ENCODE measurements around the gene JPH2. TPM values are rescaled to one million over a fixed set of nuclear protein-coding genes. Genes with fewer than 3 reads are reported as not detected.
"Not testable (repeated sequence)": the region's sequence is repeated elsewhere in the genome, so short reads cannot be mapped to it uniquely, and the experiment has no call there.

JPH2 gene
- total RNA-seq, result under 1 TPM; 0.29 to 0.46 TPM

DNA sequence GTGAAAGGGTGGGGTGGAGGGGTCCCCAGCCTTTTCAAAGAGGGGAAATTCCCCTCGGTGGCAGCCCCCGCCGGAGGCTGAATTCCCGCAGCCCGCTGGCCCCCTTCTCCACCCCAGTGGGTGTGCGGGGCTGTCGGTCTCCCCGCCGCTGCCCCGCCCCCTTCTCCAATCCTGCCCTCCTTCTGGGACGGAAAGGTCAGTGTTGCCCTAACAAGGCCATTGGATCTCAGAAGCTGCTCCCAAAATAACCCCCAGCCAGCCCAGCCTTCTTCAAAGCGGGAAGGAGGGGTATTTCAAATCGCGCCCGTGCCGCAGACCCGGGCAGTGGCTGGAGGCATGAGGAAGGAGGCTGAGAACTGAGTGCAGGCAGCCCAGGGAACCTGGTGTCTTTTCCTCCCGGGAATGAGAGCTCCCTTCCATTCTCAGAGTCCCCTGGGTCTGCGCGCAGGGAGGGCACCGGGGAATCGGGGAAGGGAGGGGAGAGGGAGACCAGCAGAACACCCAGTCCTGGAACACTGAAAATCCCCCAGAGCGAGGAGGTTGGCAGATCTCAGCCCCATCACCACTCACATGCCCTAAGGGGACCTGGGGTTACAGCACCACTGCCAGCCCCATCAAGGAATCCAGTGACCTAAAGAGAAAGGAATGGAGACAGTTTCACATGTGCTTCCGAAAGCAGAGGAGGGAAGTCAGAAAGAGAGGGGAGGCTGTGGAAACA, at the start of gene JPH2:
Gene JPH2, minus strand, starts transcription at position 135 of the 718 bp plus-strand sequence. CDS start 483 bp downstream, outside the sequence.
- Mint-ChIP-seq H3K9me3 (no peaks in the 10 kb centered on the region), H3K27ac (no peak within 1 kb of the TSS), H3K4me3 (peak within 1 kb of the TSS; percentile 45 to 63), H3K36me3 (ENCODE audit: insufficient read depth in 2 of 2) (no peaks in the 10 kb centered on the region), H3K4me1 (ENCODE audit: low read depth) (peaks cover 10% of the 10 kb centered on the region), H3K27me3 (ENCODE audit: low read depth) (peaks cover 70% of the 10 kb centered on the region)
- ATAC-seq (replicated peaks in 1 of 2) (peak in 1 of 2 donors; percentile 7), DNase-seq (no peak)

DNA sequence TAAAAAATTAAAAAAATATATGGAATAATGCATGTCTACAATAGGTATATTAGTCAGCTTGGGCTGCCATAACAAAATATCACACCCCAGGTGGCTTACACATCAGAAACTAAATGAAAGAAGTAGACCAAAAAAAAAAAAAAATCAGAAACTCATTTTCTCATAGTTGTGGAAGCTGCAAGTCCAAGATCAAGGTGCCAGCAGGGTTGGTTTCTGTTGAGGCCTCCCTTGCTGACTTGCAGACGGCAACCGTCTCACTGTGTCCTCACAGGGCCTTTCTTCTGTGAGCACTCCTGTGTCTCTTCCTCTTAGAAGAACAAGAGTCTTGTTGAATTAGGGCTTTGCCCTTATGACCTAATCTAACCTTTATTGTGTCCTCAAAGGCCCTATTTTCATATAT, 48.7 kb upstream of the JPH2 start:
- no peak overlapping the region for H3K27ac Mint-ChIP-seq
- H3K4me1 Mint-ChIP-seq (ENCODE audit: low read depth), result peaks cover 7% of the 10 kb centered on the region
- H3K36me3 Mint-ChIP-seq (ENCODE audit: insufficient read depth in 2 of 2), result no peaks in the 10 kb centered on the region
- DNase-seq (no peak), ATAC-seq (replicated peaks in 1 of 2) (no peak)
- no peak overlapping the region for H3K4me3 Mint-ChIP-seq
- no peaks in the 10 kb centered on the region for H3K27me3 Mint-ChIP-seq (ENCODE audit: low read depth)
- H3K9me3 Mint-ChIP-seq, result no peaks in the 10 kb centered on the region

GRCh38 chr20:44234566-44235317, 47.8 kb upstream of the JPH2 start:
- peaks cover 7% of the 10 kb centered on the region for H3K4me1 Mint-ChIP-seq (ENCODE audit: low read depth)
- H3K9me3 Mint-ChIP-seq, result no peaks in the 10 kb centered on the region
- no peak overlapping the region for H3K27ac Mint-ChIP-seq
- DNase-seq, result no peak
- no peaks in the 10 kb centered on the region for H3K27me3 Mint-ChIP-seq (ENCODE audit: low read depth)
- H3K36me3 Mint-ChIP-seq (ENCODE audit: insufficient read depth in 2 of 2), result no peaks in the 10 kb centered on the region
- ATAC-seq (replicated peaks in 1 of 2), result no peak
- H3K4me3 Mint-ChIP-seq, result peak overlapping the region; percentile 5 to 7

DNA sequence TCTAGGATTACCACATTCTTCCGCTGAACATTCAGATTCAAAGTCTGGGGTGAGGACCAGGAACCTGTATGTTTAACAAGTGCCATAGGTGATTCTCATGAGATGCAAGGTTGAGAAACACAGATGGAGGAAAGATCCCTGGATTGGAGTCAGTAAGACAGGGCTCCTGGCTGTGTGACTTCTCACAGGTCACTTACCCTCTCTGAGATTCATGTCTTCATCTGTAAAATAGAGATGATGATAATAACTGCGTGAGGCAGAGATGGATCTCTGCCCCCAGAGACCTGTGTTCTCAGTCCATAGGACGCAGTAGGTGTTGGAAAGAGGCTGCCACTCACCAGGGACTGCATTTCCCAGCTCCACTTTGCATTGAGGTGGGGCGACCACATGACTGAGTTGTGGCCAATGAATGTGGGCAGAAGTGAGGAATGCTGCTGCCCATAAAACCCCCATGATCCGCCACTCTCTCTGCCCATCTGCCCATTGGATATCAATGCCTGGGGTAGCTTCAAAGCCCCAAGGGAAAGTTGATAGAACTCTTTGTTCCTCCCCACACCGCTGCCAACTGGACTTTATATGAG, 46.5 kb upstream of the JPH2 start:
- Mint-ChIP-seq H3K4me3 (no peak overlapping the region), H3K4me1 (ENCODE audit: low read depth) (peaks cover 7% of the 10 kb centered on the region), H3K27me3 (ENCODE audit: low read depth) (no peaks in the 10 kb centered on the region), H3K9me3 (no peaks in the 10 kb centered on the region), H3K36me3 (ENCODE audit: insufficient read depth in 2 of 2) (no peaks in the 10 kb centered on the region), H3K27ac (no peak overlapping the region)
- ATAC-seq (replicated peaks in 1 of 2) (no peak), DNase-seq (no peak)

- H3K27ac Mint-ChIP-seq; H3K36me3 Mint-ChIP-seq (ENCODE audit: insufficient read depth in 2 of 2); ATAC-seq (replicated peaks in 1 of 2); H3K4me1 Mint-ChIP-seq (ENCODE audit: low read depth); H3K9me3 Mint-ChIP-seq; H3K4me3 Mint-ChIP-seq; DNase-seq; H3K27me3 Mint-ChIP-seq (ENCODE audit: low read depth): not testable (repeated sequence)
These were observed 45.5 kb upstream of the JPH2 start for GRCh38 chr20:44232469-44232856.

DNA sequence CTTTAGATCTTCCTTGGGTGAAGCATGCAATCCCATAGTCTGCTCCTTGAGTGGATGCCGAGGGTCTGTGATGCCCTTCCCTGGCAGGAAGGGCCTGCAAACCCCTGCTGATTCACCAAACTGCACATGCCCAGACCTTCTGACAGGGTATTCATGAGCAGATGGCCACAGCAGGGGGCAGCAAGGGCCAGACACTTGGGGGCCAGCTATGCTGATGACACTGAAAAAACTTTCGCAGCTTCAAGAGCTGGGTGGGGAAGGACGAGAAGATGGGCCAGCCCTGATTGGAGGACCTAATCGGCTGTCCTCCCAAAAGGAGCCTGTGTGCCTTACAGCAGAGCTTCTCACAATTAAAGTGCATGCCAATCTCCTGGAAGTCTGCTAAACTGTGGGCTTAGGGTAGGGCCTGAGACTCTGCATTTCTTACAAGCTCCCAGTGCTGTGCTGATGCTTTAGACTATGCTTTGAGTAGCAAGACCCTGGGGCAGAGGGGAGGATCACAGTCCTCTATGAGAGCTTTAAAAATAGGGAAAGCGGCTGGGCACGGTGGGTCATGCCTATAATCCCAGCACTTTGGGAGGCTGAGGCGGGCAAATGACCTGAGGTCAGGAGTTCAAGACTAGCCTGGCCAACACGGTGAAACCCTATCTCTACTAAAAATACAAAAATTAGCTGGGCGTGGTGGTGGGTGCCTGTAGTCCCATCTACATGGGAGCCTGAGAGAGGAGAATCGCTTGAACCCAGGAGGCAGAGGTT, 44.9 kb upstream of the JPH2 start:
- H3K36me3 Mint-ChIP-seq (ENCODE audit: insufficient read depth in 2 of 2), result no peaks in the 10 kb centered on the region
- H3K9me3 Mint-ChIP-seq, result no peaks in the 10 kb centered on the region
- H3K4me3 Mint-ChIP-seq, result no peak overlapping the region
- no peaks in the 10 kb centered on the region for H3K27me3 Mint-ChIP-seq (ENCODE audit: low read depth)
- DNase-seq (no peak), ATAC-seq (replicated peaks in 1 of 2) (no peak)
- H3K27ac Mint-ChIP-seq, result no peak overlapping the region
- peaks cover 7% of the 10 kb centered on the region for H3K4me1 Mint-ChIP-seq (ENCODE audit: low read depth)

- H3K27ac Mint-ChIP-seq, result no peak overlapping the region
- H3K36me3 Mint-ChIP-seq (ENCODE audit: insufficient read depth in 2 of 2), result no peaks in the 10 kb centered on the region
- no peak overlapping the region for H3K4me3 Mint-ChIP-seq
- no peaks in the 10 kb centered on the region for H3K9me3 Mint-ChIP-seq
- DNase-seq (no peak), ATAC-seq (replicated peaks in 1 of 2) (no peak)
- H3K4me1 Mint-ChIP-seq (ENCODE audit: low read depth), result peaks cover 7% of the 10 kb centered on the region
- H3K27me3 Mint-ChIP-seq (ENCODE audit: low read depth), result no peaks in the 10 kb centered on the region
These were observed 44.2 kb upstream of the JPH2 start for GRCh38 chr20:44231193-44231592.

DNA sequence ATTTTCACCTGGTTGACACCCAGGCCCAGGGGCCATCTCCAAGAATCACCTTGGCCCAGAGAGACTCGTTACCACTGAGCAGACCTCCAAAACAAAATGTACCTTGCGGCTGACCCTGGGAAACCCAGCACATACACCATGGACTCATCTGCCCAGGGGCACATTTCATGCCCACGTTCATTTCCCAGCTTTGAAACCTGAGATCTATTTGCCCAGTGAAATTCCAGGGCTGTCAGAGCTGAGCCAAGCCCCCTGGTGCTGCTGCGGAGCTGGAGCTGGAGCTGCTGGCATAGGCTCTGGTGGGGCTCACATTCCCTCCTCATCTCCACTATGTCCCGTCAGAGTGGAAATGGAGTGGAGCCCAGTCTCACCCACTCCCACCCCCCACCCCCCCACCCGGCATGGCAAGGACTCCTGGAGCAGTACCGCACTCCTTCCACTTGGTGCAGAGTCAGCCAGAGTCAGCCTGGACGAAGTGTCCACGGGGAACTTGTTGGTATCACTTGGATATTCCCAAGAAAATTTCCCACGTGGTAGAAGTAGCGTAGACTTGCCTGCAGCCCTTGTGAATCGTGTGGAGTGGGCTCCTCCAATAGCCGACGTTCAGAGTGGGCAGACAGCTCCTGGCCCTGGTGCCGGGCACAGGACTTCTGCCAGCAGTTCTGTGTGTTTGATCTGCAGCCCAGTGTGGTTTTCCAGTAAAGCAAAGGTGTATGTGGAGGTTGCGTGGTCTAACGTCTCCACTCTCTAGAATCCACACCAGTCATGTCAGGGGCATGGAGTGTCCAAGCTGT, 41.7 kb upstream of the JPH2 start:
- Mint-ChIP-seq H3K4me3 (no peak overlapping the region), H3K4me1 (ENCODE audit: low read depth) (peaks cover 7% of the 10 kb centered on the region), H3K9me3 (no peaks in the 10 kb centered on the region), H3K27me3 (ENCODE audit: low read depth) (no peaks in the 10 kb centered on the region), H3K27ac (no peak overlapping the region), H3K36me3 (ENCODE audit: insufficient read depth in 2 of 2) (no peaks in the 10 kb centered on the region)
- no peak for DNase-seq
- no peak for ATAC-seq (replicated peaks in 1 of 2)

DNA sequence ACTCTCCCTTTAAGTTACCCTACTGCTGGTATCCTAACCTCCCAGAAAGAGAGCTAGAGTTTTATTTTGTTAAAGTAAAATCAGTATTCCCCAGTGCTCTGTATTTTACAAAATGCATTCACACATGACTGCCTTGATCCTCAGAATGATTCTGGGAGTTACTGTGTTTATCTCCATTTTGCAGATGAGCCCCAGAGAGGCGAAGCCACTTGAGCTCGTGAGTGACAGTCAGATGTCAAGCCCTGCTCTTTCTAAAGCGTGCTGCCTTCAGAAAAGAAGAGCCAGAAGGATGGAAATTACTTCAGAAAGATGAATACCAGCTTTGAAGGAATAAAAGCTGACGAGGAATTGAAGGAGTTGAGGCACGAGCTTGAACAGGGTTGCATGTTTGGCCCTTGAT, 37.6 kb upstream of the JPH2 start:
- H3K36me3 Mint-ChIP-seq (ENCODE audit: insufficient read depth in 2 of 2), result no peaks in the 10 kb centered on the region
- no peak for DNase-seq
- no peaks in the 10 kb centered on the region for H3K9me3 Mint-ChIP-seq
- H3K27me3 Mint-ChIP-seq (ENCODE audit: low read depth), result no peaks in the 10 kb centered on the region
- H3K4me1 Mint-ChIP-seq (ENCODE audit: low read depth), result peaks cover 10% of the 10 kb centered on the region
- H3K4me3 Mint-ChIP-seq, result no peak overlapping the region
- no peak overlapping the region for H3K27ac Mint-ChIP-seq
- no peak for ATAC-seq (replicated peaks in 1 of 2)

GRCh38 chr20:44223721-44224120, 36.7 kb upstream of the JPH2 start:
- Mint-ChIP-seq H3K9me3 (no peaks in the 10 kb centered on the region), H3K4me1 (ENCODE audit: low read depth) (peaks cover 19% of the 10 kb centered on the region), H3K36me3 (ENCODE audit: insufficient read depth in 2 of 2) (no peaks in the 10 kb centered on the region), H3K27me3 (ENCODE audit: low read depth) (no peaks in the 10 kb centered on the region), H3K27ac (no peak overlapping the region), H3K4me3 (no peak overlapping the region)
- no peak for ATAC-seq (replicated peaks in 1 of 2)
- no peak for DNase-seq

DNA sequence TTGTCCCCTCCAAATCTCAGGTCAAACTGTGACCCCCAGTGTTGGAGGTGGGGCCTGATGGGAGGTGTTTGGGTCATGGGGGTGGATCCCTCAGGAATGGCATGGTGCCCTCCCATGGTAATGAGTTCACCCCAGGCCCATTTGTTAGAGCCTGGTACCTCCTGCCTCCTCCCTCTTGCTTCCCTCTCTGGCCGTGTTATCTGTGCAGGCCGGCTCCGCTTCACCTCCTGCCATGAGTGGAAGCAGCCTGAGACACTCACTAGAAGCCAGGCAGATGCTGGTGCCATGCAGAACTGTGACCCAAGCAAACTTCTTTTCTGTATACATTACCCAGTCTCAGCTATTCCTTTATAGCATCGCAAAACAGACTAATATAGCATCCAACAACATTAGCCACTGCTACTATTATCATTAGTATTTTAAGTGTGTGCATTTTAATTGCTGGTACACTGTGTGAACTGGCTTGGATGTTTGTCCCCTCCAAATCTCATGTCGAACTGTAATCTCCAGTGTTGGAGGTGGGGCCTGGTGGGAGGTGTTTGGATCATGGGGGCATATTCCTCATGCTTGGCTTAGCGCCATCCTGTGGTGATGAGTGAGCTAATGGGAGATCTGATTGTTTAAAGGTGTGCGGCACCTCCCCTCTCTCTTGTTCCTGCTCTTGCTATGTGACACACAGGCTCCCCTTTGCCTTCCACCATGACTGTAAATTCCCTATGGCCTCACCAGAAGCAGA, 35.8 kb upstream of the JPH2 start:
- Mint-ChIP-seq H3K4me1 (ENCODE audit: low read depth) (peaks cover 28% of the 10 kb centered on the region), H3K9me3 (no peaks in the 10 kb centered on the region), H3K36me3 (ENCODE audit: insufficient read depth in 2 of 2) (no peaks in the 10 kb centered on the region), H3K4me3 (no peak overlapping the region), H3K27ac (no peak overlapping the region), H3K27me3 (ENCODE audit: low read depth) (no peaks in the 10 kb centered on the region)
- DNase-seq (no peak), ATAC-seq (replicated peaks in 1 of 2) (no peak)

GRCh38 chr20:44222027-44222426, 35.0 kb upstream of the JPH2 start:
- ATAC-seq (replicated peaks in 1 of 2) (no peak), DNase-seq (no peak)
- Mint-ChIP-seq H3K27me3 (ENCODE audit: low read depth) (no peaks in the 10 kb centered on the region), H3K4me3 (no peak overlapping the region), H3K4me1 (ENCODE audit: low read depth) (peaks cover 36% of the 10 kb centered on the region), H3K9me3 (no peaks in the 10 kb centered on the region), H3K27ac (no peak overlapping the region), H3K36me3 (ENCODE audit: insufficient read depth in 2 of 2) (no peaks in the 10 kb centered on the region)

Measured in activated T-cell treated with anti-CD3 and anti-CD28 coated beads, Interleukin-2, amount 50 U/mL, for 72 hours (primary cell).